BJ (cell line): ENCODE data around the gene DDX59. TPM values are rescaled to one million over a fixed set of nuclear protein-coding genes. Genes with fewer than 3 reads are reported as not detected.
"Not testable (repeated sequence)": the region's sequence is repeated elsewhere in the genome, so short reads cannot be mapped to it uniquely, and the experiment has no call there.

Experiments used
- CTCF ChIA-PET: fragments of 350-600 bp; formaldehyde crosslinking; extraction: SDS; loops from one replicate; lab custom pipeline; 2021; ENCODE audit warnings: antibody characterized with exemption, inconsistent platforms; lab: Yijun Ruan, JAX
- POLR2A ChIA-PET: fragments of 300-600 bp; sonication (Branson Sonifier 250); formaldehyde crosslinking; extraction: SDS; loops from one replicate; lab custom pipeline; 2021; ENCODE audit warnings: antibody characterized with exemption; lab: Charles Lee
- DNase-seq: peaks from one replicate; pipeline ENCODE4 v3.0.0-alpha.2; 2011; ENCODE audit warnings: low read depth
- H3K27me3 ChIP-seq: 2 replicates; pipeline ENCODE4 v1.6.0; 2011; ENCODE audit warnings: low read length; ENCODE audit not compliant: control insufficient read depth, insufficient read depth
- H3K36me3 ChIP-seq: 2 replicates; pipeline ENCODE4 v1.5.1; 2011; ENCODE audit warnings: low read length; ENCODE audit not compliant: control insufficient read depth, insufficient read depth
- H3K4me3 ChIP-seq: 2 replicates; pipeline ENCODE4 v1.5.1; 2011; ENCODE audit warnings: low read depth, mild to moderate bottlenecking, control low read depth, low read length
- polyA plus RNA-seq: library from polyadenylated mRNA; depleted of rRNA; stranded (reverse); fragments of >200 nt; gene quantifications from 2 replicates; pipeline ENCODE4 v1.2.3, GENCODE V29; 2011
- TF ChIP-seq, protein P1 (sequence below): IDR thresholded peaks from 2 replicates; pipeline ENCODE4 v1.5.1; 2011; ENCODE audit warnings: low read depth, mild to moderate bottlenecking, control low read depth, inconsistent platforms, low read length, moderate library complexity; ENCODE audit not compliant: insufficient read depth

Gene DDX59
- polyA plus RNA-seq, 1 experiment, result 14.0 TPM

DNA sequence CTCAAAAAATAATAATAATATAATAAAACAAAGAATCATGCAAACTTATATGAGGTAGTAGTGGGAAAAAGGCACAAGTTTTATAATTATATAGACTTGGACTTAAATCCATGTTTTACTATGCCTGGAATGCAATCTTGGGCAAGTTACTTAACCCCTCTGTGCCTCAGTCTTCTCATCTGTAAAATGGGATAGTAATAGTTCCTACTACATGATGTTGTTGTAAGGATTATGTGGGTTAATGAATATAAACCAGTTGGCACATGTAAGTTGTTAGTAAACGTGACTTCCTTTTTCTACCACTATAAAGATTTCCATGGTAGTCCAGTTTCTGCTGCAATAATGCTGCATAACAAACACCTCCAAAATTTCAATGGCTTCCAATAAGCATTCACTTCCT, 38.3 kb downstream of the DDX59 start:
- Histone ChIP-seq H3K27me3 (no peaks in the 10 kb centered on the region), H3K36me3 (no peaks in the 10 kb centered on the region), H3K4me3 (no peak overlapping the region)
- POLR2A ChIA-PET, result no interaction called here
- CTCF ChIA-PET, result interaction anchor here (1.2 to 2.0 kb wide), 2 partner anchors 9 to 172 kb away, joined by 4 to 6 read pairs; no protein-coding TSS in a partner anchor
- TF ChIP-seq, protein P1, sequence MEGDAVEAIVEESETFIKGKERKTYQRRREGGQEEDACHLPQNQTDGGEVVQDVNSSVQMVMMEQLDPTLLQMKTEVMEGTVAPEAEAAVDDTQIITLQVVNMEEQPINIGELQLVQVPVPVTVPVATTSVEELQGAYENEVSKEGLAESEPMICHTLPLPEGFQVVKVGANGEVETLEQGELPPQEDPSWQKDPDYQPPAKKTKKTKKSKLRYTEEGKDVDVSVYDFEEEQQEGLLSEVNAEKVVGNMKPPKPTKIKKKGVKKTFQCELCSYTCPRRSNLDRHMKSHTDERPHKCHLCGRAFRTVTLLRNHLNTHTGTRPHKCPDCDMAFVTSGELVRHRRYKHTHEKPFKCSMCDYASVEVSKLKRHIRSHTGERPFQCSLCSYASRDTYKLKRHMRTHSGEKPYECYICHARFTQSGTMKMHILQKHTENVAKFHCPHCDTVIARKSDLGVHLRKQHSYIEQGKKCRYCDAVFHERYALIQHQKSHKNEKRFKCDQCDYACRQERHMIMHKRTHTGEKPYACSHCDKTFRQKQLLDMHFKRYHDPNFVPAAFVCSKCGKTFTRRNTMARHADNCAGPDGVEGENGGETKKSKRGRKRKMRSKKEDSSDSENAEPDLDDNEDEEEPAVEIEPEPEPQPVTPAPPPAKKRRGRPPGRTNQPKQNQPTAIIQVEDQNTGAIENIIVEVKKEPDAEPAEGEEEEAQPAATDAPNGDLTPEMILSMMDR, result no peak
- no peak for DNase-seq

DNA sequence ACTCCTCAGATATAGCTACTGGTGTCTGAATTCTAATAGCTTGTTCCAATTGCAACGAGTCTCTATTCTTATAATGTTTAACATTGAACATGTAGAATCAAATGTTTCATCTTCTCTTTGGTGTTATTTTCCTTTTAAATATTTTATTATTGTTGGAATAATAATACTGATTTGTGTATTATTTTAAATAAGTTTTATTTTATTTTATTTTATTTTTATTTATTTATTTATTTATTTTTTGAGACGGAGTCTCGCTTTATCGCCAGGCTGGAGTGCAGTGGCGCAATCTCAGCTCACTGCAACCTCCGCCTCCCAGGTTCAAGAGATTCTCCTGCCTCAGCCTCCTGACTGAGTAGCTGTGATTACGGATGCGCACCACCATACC, 39.2 kb downstream of the DDX59 start:
- CTCF ChIA-PET, result interaction anchor here (0.6 to 2.0 kb wide), 4 partner anchors 8 to 173 kb away, joined by 3 to 6 read pairs (median 4); no protein-coding TSS in a partner anchor
- POLR2A ChIA-PET, H3K27me3 ChIP-seq: not testable (repeated sequence)

DNA sequence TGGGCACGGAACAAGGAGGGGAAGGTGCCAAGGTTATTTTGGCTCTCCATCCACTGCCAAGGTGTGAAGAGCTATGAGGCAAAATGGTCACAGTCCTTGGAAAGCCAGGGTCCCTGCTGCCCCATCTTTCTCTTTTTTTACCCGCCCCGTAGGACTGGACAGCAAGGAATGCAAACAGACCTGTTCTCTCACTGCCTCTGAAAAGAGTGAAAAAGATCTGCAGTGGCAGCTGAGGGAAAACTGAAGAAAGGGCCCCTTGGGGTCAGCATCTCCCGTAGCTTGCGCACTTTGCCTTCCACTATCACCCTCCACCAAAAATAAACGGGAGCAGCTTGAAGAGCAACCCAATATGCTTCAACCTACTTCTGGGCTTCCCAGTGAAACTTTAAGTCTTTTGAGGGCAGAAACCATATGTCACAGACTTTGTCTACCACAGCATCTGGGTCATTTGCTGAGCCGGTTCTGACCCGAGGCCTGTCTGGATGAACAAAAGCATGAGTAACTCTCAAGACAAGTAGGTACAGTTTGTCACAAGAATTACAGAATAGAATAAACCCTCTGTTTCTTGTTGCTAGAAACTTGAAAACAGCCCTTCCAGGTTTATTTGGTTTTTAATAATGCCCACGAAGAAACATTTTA, 39.7 kb downstream of the DDX59 start:
- ChIA-PET CTCF (interaction anchor here (0.6 to 2.0 kb wide), 2 partner anchors 9 to 173 kb away, joined by 3 to 6 read pairs; no protein-coding TSS in a partner anchor), POLR2A (no interaction called here)
- TF ChIP-seq, protein P1, result no peak
- H3K4me3 ChIP-seq, result no peak overlapping the region
- H3K27me3 ChIP-seq, result no peaks in the 10 kb centered on the region
- H3K36me3 ChIP-seq, result no peaks in the 10 kb centered on the region
- no peak for DNase-seq

More for the DNA sequence above, 39.2 kb downstream of the DDX59 start:
- not testable (repeated sequence) for H3K36me3 ChIP-seq, H3K4me3 ChIP-seq, DNase-seq

DNA sequence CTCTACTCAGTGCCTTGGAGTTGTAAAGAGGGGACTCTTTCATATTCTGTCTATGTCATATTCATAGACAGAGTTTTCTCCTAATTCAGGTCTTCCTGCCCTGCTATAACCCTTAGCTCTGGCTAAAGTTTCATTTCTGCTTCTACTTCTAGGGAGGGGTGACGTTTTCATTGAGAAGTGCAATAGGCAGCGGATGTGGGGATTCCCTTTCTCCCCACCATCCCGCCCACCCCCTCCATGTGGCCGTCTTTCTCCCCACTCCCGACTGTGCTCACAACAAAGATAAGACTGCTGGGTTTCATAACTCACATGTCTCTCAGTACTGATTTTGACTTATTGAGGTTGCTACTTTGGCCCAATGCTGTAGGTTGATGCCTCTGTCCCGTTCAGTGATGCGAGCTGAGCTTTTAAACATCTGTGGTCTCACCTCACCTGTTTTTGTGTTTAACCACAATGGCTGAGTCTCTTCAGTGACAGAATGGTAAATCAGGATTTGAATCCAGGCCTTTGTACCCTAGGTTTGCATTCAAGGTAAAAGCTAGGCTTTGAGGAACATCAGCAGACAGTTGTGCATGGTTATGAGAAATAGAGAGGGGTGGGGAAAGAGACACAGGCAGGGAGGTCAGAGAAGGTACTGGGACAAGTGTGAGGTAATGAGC, 41.4 kb downstream of the DDX59 start:
- CTCF ChIA-PET, result interaction anchor here (2.0 kb wide), 1 partner anchor 175 kb away, joined by 8 read pairs; no protein-coding TSS in a partner anchor

DNA sequence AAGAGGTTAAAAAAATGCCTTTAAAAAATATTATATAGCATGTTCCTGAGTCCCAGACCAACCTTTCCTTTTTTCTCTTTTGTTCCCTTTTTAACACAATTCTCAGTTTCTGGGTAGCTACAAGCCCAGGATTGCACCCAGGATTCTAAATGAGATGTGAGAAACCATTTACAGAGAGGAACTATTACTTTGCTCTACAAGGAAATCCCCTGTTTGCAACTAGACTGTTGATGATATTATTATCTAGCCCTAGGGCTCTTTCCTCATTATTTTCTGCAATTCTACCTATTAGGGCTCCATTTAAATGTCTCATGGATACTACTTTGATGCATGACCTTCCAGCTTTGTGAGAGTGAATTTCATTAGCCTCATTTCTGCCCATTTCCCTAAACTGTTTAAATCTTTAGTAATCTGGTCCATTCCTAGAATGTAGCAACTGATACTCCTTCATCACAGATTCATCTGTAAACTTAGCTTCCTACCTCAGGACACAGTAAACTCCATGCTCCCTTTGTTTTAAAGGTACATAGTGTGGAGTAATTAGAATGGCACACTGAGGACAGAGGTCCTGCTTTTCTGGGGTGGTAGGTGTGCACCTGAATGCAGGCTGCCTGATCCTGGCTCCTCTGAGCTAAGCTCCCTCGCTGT, 42.0 kb downstream of the DDX59 start:
- DNase-seq, result no peak
- H3K27me3 ChIP-seq, result no peaks in the 10 kb centered on the region
- POLR2A ChIA-PET, result no interaction called here
- no peaks in the 10 kb centered on the region for H3K36me3 ChIP-seq
- TF ChIP-seq, protein P1, result no peak
- CTCF ChIA-PET, result interaction anchor here (0.7 to 2.0 kb wide), 2 partner anchors 175 to 414 kb away, joined by 3 to 8 read pairs; no protein-coding TSS in a partner anchor
- H3K4me3 ChIP-seq, result no peak overlapping the region

More for the DNA sequence above, 41.4 kb downstream of the DDX59 start:
- Histone ChIP-seq H3K36me3 (no peaks in the 10 kb centered on the region), H3K4me3 (no peak overlapping the region), H3K27me3 (no peaks in the 10 kb centered on the region)
- no peak for DNase-seq
- TF ChIP-seq, protein P1, result no peak
- POLR2A ChIA-PET, result no interaction called here
